H1 (cell line): Measurements from ENCODE around the gene ITGA11. TPM values are rescaled to one million over a fixed set of nuclear protein-coding genes. Genes with fewer than 3 reads are reported as not detected.

Source experiments
- CTCF ChIA-PET: fragments of 300-600 bp; sonication (Branson Sonifier 250); formaldehyde crosslinking; loops from one replicate; lab custom pipeline; 2021; ENCODE audit not compliant: partially characterized antibody; lab: Charles Lee
- POLR2A ChIA-PET: fragments of 300-600 bp; sonication (Branson Sonifier 250); formaldehyde crosslinking; loops from one replicate; lab custom pipeline; 2021; ENCODE audit warnings: inconsistent platforms; ENCODE audit not compliant: partially characterized antibody; lab: Charles Lee
- DNase-seq, 2 experiments: peaks; one replicate each; pipeline versions ENCODE4 v3.0.0 to v3.0.0-alpha.2; 2010 to 2022; ENCODE audit warnings: low spot score in 2 of 2, low read depth in 1 of 2, mixed read lengths in 1 of 2
- FAIRE-seq: peaks from 2 replicates; lab custom pipeline; 2011; peaks lifted over from hg19 to GRCh38; lab: Jason Lieb, UNC
- H2AFZ ChIP-seq: 2 replicates; pipeline ENCODE4 v1.8.1; 2012; ENCODE audit warnings: low read length, inconsistent platforms
- H2AK5ac ChIP-seq: 2 replicates; pipeline ENCODE4 v1.6.1; 2013; ENCODE audit warnings: low read depth, low read length
- H2BK120ac ChIP-seq: replicated peaks from 2 replicates; pipeline ENCODE3; 2013; ENCODE audit warnings: low read depth, low read length, inconsistent platforms
- H2BK12ac ChIP-seq: 2 replicates; pipeline ENCODE4 v1.6.1; 2013; ENCODE audit warnings: low read depth, low read length
- H2BK15ac ChIP-seq: 2 replicates; pipeline ENCODE4 v1.6.1; 2013; ENCODE audit warnings: low read length
- H2BK20ac ChIP-seq: 2 replicates; pipeline ENCODE4 v1.6.1; 2013; ENCODE audit warnings: low read length
- H2BK5ac ChIP-seq: 2 replicates; pipeline ENCODE4 v1.6.1; 2013; ENCODE audit warnings: low read depth, low read length
- H3K14ac ChIP-seq: 2 replicates; pipeline ENCODE4 v1.6.1; 2013; ENCODE audit warnings: inconsistent platforms; ENCODE audit not compliant: insufficient read length
- H3K18ac ChIP-seq: 2 replicates; pipeline ENCODE4 v1.6.1; 2013; ENCODE audit warnings: low read length; ENCODE audit errors: extremely low read depth
- H3K23ac ChIP-seq: 2 replicates; pipeline ENCODE4 v1.6.1; 2013; ENCODE audit warnings: inconsistent platforms; ENCODE audit not compliant: insufficient read length
- H3K23me2 ChIP-seq: 2 replicates; pipeline ENCODE4 v1.6.1; 2013; ENCODE audit warnings: low read depth, low read length
- H3K27ac ChIP-seq: 2 replicates; pipeline ENCODE4 v1.6.1; 2011; ENCODE audit warnings: low read depth, low read length, inconsistent platforms
- H3K27me3 ChIP-seq, 4 experiments: replicated peaks in 1 of 4; 1 replicate in 1 of 4; 2 replicates in 3 of 4; pipeline versions ENCODE4 v1.6.1 to v1.8.1; 2011 to 2013; ENCODE audit warnings: low read length in 3 of 4, mild to moderate bottlenecking in 3 of 4, inconsistent platforms in 2 of 4, mixed read lengths in 2 of 4, moderate library complexity in 1 of 4; ENCODE audit not compliant: control insufficient read depth in 3 of 4, insufficient read depth in 3 of 4; ENCODE audit errors: extremely low read depth in 1 of 4
- H3K36me3 ChIP-seq, 4 experiments: 2 replicates each; pipeline versions ENCODE4 v1.6.1 to v1.8.1; 2011 to 2013; ENCODE audit warnings: mild to moderate bottlenecking in 4 of 4, low read length in 3 of 4, moderate library complexity in 2 of 4, control low read depth in 1 of 4, inconsistent platforms in 1 of 4; ENCODE audit not compliant: insufficient read depth in 4 of 4, control insufficient read depth in 2 of 4
- H3K4ac ChIP-seq: replicated peaks from 2 replicates; pipeline ENCODE3; 2013; ENCODE audit warnings: low read length, low read depth, mixed read lengths, inconsistent platforms; ENCODE audit not compliant: insufficient read length
- H3K4me1 ChIP-seq, 4 experiments: replicated peaks in 1 of 4; 1 replicate in 1 of 4; 2 replicates in 3 of 4; pipeline versions ENCODE4 v1.6.1 to v1.8.1; 2011 to 2013; ENCODE audit warnings: low read length in 3 of 4, inconsistent platforms in 2 of 4, mixed read lengths in 1 of 4; ENCODE audit not compliant: insufficient read depth in 4 of 4, control insufficient read depth in 3 of 4
- H3K4me2 ChIP-seq, 2 experiments: 2 replicates each; pipeline versions ENCODE4 v1.6.1 to v1.8.1; 2011 to 2013; ENCODE audit warnings: low read depth in 2 of 2, low read length in 2 of 2, control low read depth in 1 of 2, inconsistent platforms in 1 of 2, mild to moderate bottlenecking in 1 of 2; ENCODE audit not compliant: insufficient read depth in 1 of 2
- H3K4me3 ChIP-seq, 4 experiments: fragments of 200-600, 300-600 bp in 1 of 4; sonication (generic), shearing (Covaris generic), sonication (Bioruptor Twin) in 1 of 4; 2 replicates each; pipeline versions ENCODE4 v1.5.1 to v1.8.1; 2011 to 2016; ENCODE audit warnings: low read length in 4 of 4, low read depth in 3 of 4, control low read depth in 2 of 4, inconsistent platforms in 2 of 4, mild to moderate bottlenecking in 2 of 4, mixed read lengths in 1 of 4, moderate library complexity in 1 of 4; ENCODE audit not compliant: insufficient read depth in 2 of 4; ENCODE audit errors: extremely low read depth in 1 of 4
- H3K56ac ChIP-seq: replicated peaks from 2 replicates; pipeline ENCODE3; 2013; ENCODE audit warnings: low read depth, mild to moderate bottlenecking, mixed read lengths, low read length, inconsistent platforms; ENCODE audit not compliant: insufficient read length
- H3K79me1 ChIP-seq: 2 replicates; pipeline ENCODE4 v1.6.1; 2013; ENCODE audit warnings: low read depth, low read length, control low read depth
- H3K79me2 ChIP-seq, 2 experiments: 2 replicates each; pipeline versions ENCODE4 v1.6.1 to v1.8.1; 2012 to 2013; ENCODE audit warnings: low read length in 2 of 2, mild to moderate bottlenecking in 2 of 2, inconsistent platforms in 1 of 2; ENCODE audit not compliant: insufficient read depth in 2 of 2, control insufficient read depth in 1 of 2
- H3K9ac ChIP-seq, 4 experiments: replicated peaks in 1 of 4; 1 replicate in 1 of 4; 2 replicates in 3 of 4; pipeline versions ENCODE4 v1.6.1 to v1.8.1; 2011 to 2013; ENCODE audit warnings: low read depth in 3 of 4, low read length in 3 of 4, control low read depth in 2 of 4, mild to moderate bottlenecking in 2 of 4, moderate library complexity in 2 of 4, inconsistent platforms in 1 of 4; ENCODE audit errors: extremely low read depth in 1 of 4
- H3K9me3 ChIP-seq, 2 experiments: 2 replicates each; pipeline versions ENCODE4 v1.6.1 to v1.8.1; 2012 to 2013; ENCODE audit warnings: mild to moderate bottlenecking in 2 of 2, moderate library complexity in 2 of 2, control low read depth in 1 of 2, inconsistent platforms in 1 of 2, low read depth in 1 of 2, low read length in 1 of 2, mixed read lengths in 1 of 2; ENCODE audit not compliant: insufficient read depth in 2 of 2
- H4K20me1 ChIP-seq, 2 experiments: replicated peaks in 1 of 2; 2 replicates each; pipeline versions ENCODE3 to v1.8.1; 2011 to 2013; ENCODE audit warnings: inconsistent platforms in 2 of 2, low read length in 2 of 2, mild to moderate bottlenecking in 1 of 2; ENCODE audit not compliant: insufficient read depth in 2 of 2, control insufficient read depth in 1 of 2
- H4K5ac ChIP-seq: 2 replicates; pipeline ENCODE4 v1.6.1; 2013; ENCODE audit warnings: low read length, low read depth, mixed read lengths, inconsistent platforms; ENCODE audit not compliant: insufficient read length
- H4K8ac ChIP-seq: 2 replicates; pipeline ENCODE4 v1.8.0; 2013; ENCODE audit warnings: mild to moderate bottlenecking, moderate library complexity, low read length, inconsistent platforms; ENCODE audit not compliant: insufficient read depth; ENCODE audit errors: extremely low read depth
- H4K91ac ChIP-seq: replicated peaks from 2 replicates; pipeline ENCODE3; 2013; ENCODE audit warnings: low read length, mixed read lengths, inconsistent platforms; ENCODE audit not compliant: insufficient read length
- CBX8 ChIP-seq: fragments of 300-800, 300-1000 bp; sonication (generic); IDR thresholded peaks from 2 replicates; pipeline ENCODE4 v1.7.1; 2016; ENCODE audit warnings: low read depth, low read length, borderline replicate concordance
- CEBPB ChIP-seq: IDR thresholded peaks from 2 replicates; pipeline ENCODE4 v1.6.1; 2012; ENCODE audit warnings: low read depth, low read length
- GTF2F1 ChIP-seq: IDR thresholded peaks from 2 replicates; pipeline ENCODE4 v1.6.1; 2012; ENCODE audit warnings: low read depth, low read length, improper control_type of control experiment, borderline replicate concordance
- HDAC6 ChIP-seq: IDR thresholded peaks from one replicate; pipeline ENCODE4 v1.7.1; 2012; ENCODE audit warnings: low read depth, mild to moderate bottlenecking, inconsistent platforms, low read length, moderate library complexity
- RAD21 ChIP-seq, 2 experiments: IDR thresholded peaks in 1 of 2; conservative IDR thresholded peaks in 1 of 2; 2 replicates each; pipeline ENCODE4 v1.6.1; 2011; ENCODE audit warnings: low read depth in 2 of 2, low read length in 2 of 2, improper control_type of control experiment in 1 of 2, inconsistent platforms in 1 of 2, mild to moderate bottlenecking in 1 of 2, moderate library complexity in 1 of 2
- RBBP5 ChIP-seq: IDR thresholded peaks from 2 replicates; pipeline ENCODE4 v1.7.1; 2012; ENCODE audit warnings: low read depth, mild to moderate bottlenecking, inconsistent platforms, low read length, moderate library complexity, borderline replicate concordance
- SP4 ChIP-seq: IDR thresholded peaks from 2 replicates; pipeline ENCODE4 v1.6.1; 2012; ENCODE audit warnings: low read length, inconsistent platforms
- SUZ12 ChIP-seq: fragments of 200-600 bp; sonication (generic); IDR thresholded peaks from 2 replicates; pipeline ENCODE4 v1.6.1; 2012; ENCODE audit warnings: mild to moderate bottlenecking, inconsistent platforms, low read length, moderate library complexity, mixed read lengths
- TCF12 ChIP-seq: IDR thresholded peaks from 2 replicates; pipeline ENCODE4 v1.6.1; 2011; ENCODE audit warnings: low read depth, mild to moderate bottlenecking, low read length
- WGBS, 2 experiments: shearing (Covaris generic) in 1 of 2; methylation state at CpG; one replicate each; pipeline versions ENCODE4 v1.1.6 to v1.1.7; 2013 to 2015; ENCODE audit warnings: low lambda C conversion rate in 2 of 2, mixed read lengths in 2 of 2, inconsistent platforms in 1 of 2, low coverage in 1 of 2, missing lambda C conversion rate in 1 of 2; ENCODE audit not compliant: insufficient replicate concordance in 2 of 2, insufficient coverage in 1 of 2, insufficient read length in 1 of 2; ENCODE audit errors: extremely low coverage in 1 of 2, missing lambda C conversion rate in 1 of 2; 5-methylcytosine and 5-hydroxymethylcytosine counted together
- polyA plus RNA-seq, 7 experiments: library from polyadenylated mRNA; depleted of rRNA in 3 of 7; stranded (reverse) in 5 of 7; unstranded in 2 of 7; fragments of >200 nt in 5 of 7; fragments of 200-250 nt in 2 of 7; gene quantifications; 1 replicate in 5 of 7; 2 replicates in 1 of 7; 4 replicates in 1 of 7; pipeline versions ENCODE4 v1.2.1 to v1.2.3, GENCODE V29; 2011 to 2013; ENCODE audit warnings: missing spikeins in 2 of 7, mixed read lengths in 2 of 7
- total RNA-seq: library from RNA; stranded (reverse); fragmentation: NEBNext Ultra II Directional; extraction: Animal tissue kit (Norgen Biotek cat#: 25700); gene quantifications from 2 replicates; pipeline ENCODE4 v1.2.1, GENCODE V29; 2021

Gene ITGA11
- total and polyA plus RNA-seq, 2 of the 8 experiments (the other 6 are each of a cell fraction or from before 2014, with no cell fraction given) = 0.05 to 0.06 TPM

- peaks cover 3 to 25% (median 18%) of the 10 kb centered on the region in 4 experiments; a peak in 7 of 8 replicates for H3K36me3 ChIP-seq
- H4K8ac ChIP-seq = no peak overlapping the region
- peaks cover 5 to 14% (median 7%) of the 10 kb centered on the region in 4 experiments; a peak in 5 of 7 replicates for H3K4me1 ChIP-seq
- H3K79me1 ChIP-seq = peaks cover 6% of the 10 kb centered on the region; the same call in 1 of the 2 replicates
- WGBS, 2 experiments = 86% methylated on average over 5 of the region's 5 CpGs; no CpG with 5 or more reads in 1 of the 2 experiments
- H2BK5ac ChIP-seq = no peak overlapping the region
- no peak overlapping the region for H3K9ac ChIP-seq
- H3K18ac ChIP-seq = no peak overlapping the region
- no peak overlapping the region for H2AFZ ChIP-seq
- no peaks in the 10 kb centered on the region for H3K27me3 ChIP-seq
- CTCF ChIA-PET = interaction anchor here (0.6 to 1.0 kb wide), 7 partner anchors 10 to 372 kb away, joined by 3 to 4 read pairs (median 3); no protein-coding TSS in a partner anchor
- no peak overlapping the region for H3K4me3 ChIP-seq
- H3K4ac ChIP-seq = no peak overlapping the region
- no peak overlapping the region for H2BK120ac ChIP-seq
- no peak overlapping the region for H2BK12ac ChIP-seq
- H4K20me1 ChIP-seq = peaks cover 9 to 12% of the 10 kb centered on the region in 2 experiments
- no peak overlapping the region for H2AK5ac ChIP-seq
- no peak overlapping the region for H3K56ac ChIP-seq
- FAIRE-seq = no peak
- no peak overlapping the region for H3K23ac ChIP-seq
- no peak overlapping the region for H4K5ac ChIP-seq
- no peak overlapping the region for H3K4me2 ChIP-seq
- H3K14ac ChIP-seq = no peak overlapping the region
- H3K9me3 ChIP-seq = peaks cover 3 to 4% of the 10 kb centered on the region in 2 experiments; a peak in 2 of 4 replicates
- no peak overlapping the region for H2BK20ac ChIP-seq
- no peak overlapping the region for H4K91ac ChIP-seq
- no peaks in the 10 kb centered on the region for H3K23me2 ChIP-seq
- no peak overlapping the region for H3K27ac ChIP-seq
- DNase-seq = no peak
- TF ChIP-seq SUZ12 (no peak), RBBP5 (no peak), GTF2F1 (no peak), RAD21 (IDR thresholded peaks at IDR 0.05 in 1 of 2, conservative IDR thresholded peaks at IDR 0.05 in 1 of 2; ENCODE audit: low read depth in 2 of 2, low read length in 2 of 2) (no peak), TCF12 (0 out of 2 replicates have a peak, but pooled peaks have one; percentile 22), SP4 (no peak), HDAC6 (no peak), CBX8 (no peak), CEBPB (peak; percentile 62)
- H3K79me2 ChIP-seq = peaks cover 28 to 100% of the 10 kb centered on the region in 2 experiments
- no peak overlapping the region for H2BK15ac ChIP-seq
- POLR2A ChIA-PET = interaction anchor here (0.7 to 1.1 kb wide), 2 partner anchors 25 to 225 kb away, joined by 3 to 4 read pairs; no protein-coding TSS in a partner anchor
Measured at GRCh38 chr15:68285259-68285980, 146.5 kb downstream of the ITGA11 start.
